OCI-LY3 (cell line): ENCODE measurements around the gene FAT1.
"Not testable (repeated sequence)": the region's sequence is repeated elsewhere in the genome, so short reads cannot be mapped to it uniquely, and the experiment has no call there.

Experiments
- H2AFZ ChIP-seq: fragments of 200-600, 300-600 bp; shearing (Covaris generic); 2 replicates; pipeline ENCODE4 v1.6.0; 2014; ENCODE audit warnings: antibody characterized with exemption, low read depth, low read length
- H3K27ac ChIP-seq: fragments of 200-600, 300-600 bp; sonication (generic); 2 replicates; pipeline ENCODE4 v1.5.1; 2014; ENCODE audit warnings: mild to moderate bottlenecking, low read length, moderate library complexity, mixed read lengths
- H3K27me3 ChIP-seq: fragments of 200-600, 300-600 bp; sonication (generic); 2 replicates; pipeline ENCODE4 v1.6.1; 2014; ENCODE audit warnings: low read depth, low read length, mixed read lengths
- H3K36me3 ChIP-seq: fragments of 200-600, 300-600 bp; sonication (generic); replicated peaks from 2 replicates; pipeline ENCODE3; 2014; ENCODE audit warnings: low read depth, low read length, mixed read lengths
- H3K4me1 ChIP-seq: fragments of 300-600, 200-600 bp; sonication (generic); 2 replicates; pipeline ENCODE4 v1.6.1; 2014; ENCODE audit warnings: low read length, mixed read lengths
- H3K4me2 ChIP-seq: fragments of 200-600, 300-600 bp; sonication (generic); 2 replicates; pipeline ENCODE4 v1.6.1; 2014; ENCODE audit warnings: low read length, mixed read lengths
- H3K4me3 ChIP-seq: fragments of 300-600, 200-600 bp; sonication (generic); 2 replicates; pipeline ENCODE4 v1.5.1; 2014; ENCODE audit warnings: antibody characterized with exemption, mild to moderate bottlenecking, low read length, moderate library complexity
- H3K79me2 ChIP-seq: fragments of 300-600, 200-600 bp; shearing (Covaris generic); 2 replicates; pipeline ENCODE4 v1.6.1; 2014; ENCODE audit warnings: mild to moderate bottlenecking, low read length, mixed read lengths
- H3K9ac ChIP-seq: fragments of 300-600, 200-600 bp; shearing (Covaris generic); 2 replicates; pipeline ENCODE4 v1.6.0; 2014; ENCODE audit warnings: mild to moderate bottlenecking, low read length, moderate library complexity
- H3K9me3 ChIP-seq: fragments of 200-600, 300-600 bp; shearing (Covaris generic); 2 replicates; pipeline ENCODE4 v1.6.1; 2014; ENCODE audit warnings: low read length, mixed read lengths; ENCODE audit not compliant: insufficient read depth
- H4K20me1 ChIP-seq: fragments of 200-600, 300-600 bp; sonication (generic); 2 replicates; pipeline ENCODE4 v1.6.1; 2016; ENCODE audit warnings: low read length, mixed read lengths; ENCODE audit not compliant: insufficient read depth
- CTCF ChIP-seq: fragments of 200-600, 300-600 bp; sonication (generic); IDR thresholded peaks from 2 replicates; pipeline ENCODE4 v1.5.1; 2014; ENCODE audit warnings: antibody characterized with exemption, low read length, low read depth
- EZH2phosphoT487 ChIP-seq: fragments of 200-600 bp; shearing (Covaris generic); IDR thresholded peaks from 2 replicates; pipeline ENCODE4 v1.6.1; 2018; ENCODE audit warnings: antibody characterized with exemption, mixed run types, low read depth

FAT1 gene

GRCh38 chr4:186666750-186667149, 56.9 kb downstream of the FAT1 start:
- H3K4me3 ChIP-seq, result no peak overlapping the region
- no peaks in the 10 kb centered on the region for H3K9me3 ChIP-seq
- no peak overlapping the region for H3K9ac ChIP-seq
- H3K36me3 ChIP-seq, result no peaks in the 10 kb centered on the region
- H3K27me3 ChIP-seq, result no peaks in the 10 kb centered on the region
- no peak overlapping the region for H3K27ac ChIP-seq
- no peak overlapping the region for H3K4me2 ChIP-seq
- no peaks in the 10 kb centered on the region for H3K79me2 ChIP-seq
- TF ChIP-seq CTCF (no peak), EZH2phosphoT487 (no peak)
- H3K4me1 ChIP-seq, result no peaks in the 10 kb centered on the region
- H4K20me1 ChIP-seq, result no peaks in the 10 kb centered on the region
- no peak overlapping the region for H2AFZ ChIP-seq

- Histone ChIP-seq H3K36me3 (no peaks in the 10 kb centered on the region), H3K79me2 (no peaks in the 10 kb centered on the region), H4K20me1 (no peaks in the 10 kb centered on the region)
These were observed 57.4 kb downstream of the FAT1 start for GRCh38 chr4:186666252-186666651.

GRCh38 chr4:186660403-186660802, 63.3 kb downstream of the FAT1 start:
- no peak overlapping the region for H2AFZ ChIP-seq
- no peaks in the 10 kb centered on the region for H3K36me3 ChIP-seq
- H3K27me3 ChIP-seq, result no peaks in the 10 kb centered on the region
- H3K27ac ChIP-seq, result no peak overlapping the region
- no peaks in the 10 kb centered on the region for H3K4me1 ChIP-seq
- H3K9ac ChIP-seq, result no peak overlapping the region
- H3K79me2 ChIP-seq, result no peaks in the 10 kb centered on the region
- no peak overlapping the region for H3K4me3 ChIP-seq
- H4K20me1 ChIP-seq, result no peaks in the 10 kb centered on the region
- H3K9me3 ChIP-seq, result no peaks in the 10 kb centered on the region
- TF ChIP-seq EZH2phosphoT487 (no peak), CTCF (no peak)
- H3K4me2 ChIP-seq, result no peak overlapping the region

More at GRCh38 chr4:186666252-186666651, 57.4 kb downstream of the FAT1 start:
- Histone ChIP-seq H3K9ac (no peak overlapping the region), H2AFZ (no peak overlapping the region), H3K27me3 (no peaks in the 10 kb centered on the region), H3K4me2 (no peak overlapping the region), H3K9me3 (no peaks in the 10 kb centered on the region), H3K4me1 (no peaks in the 10 kb centered on the region), H3K4me3 (no peak overlapping the region), H3K27ac (no peak overlapping the region)
- TF ChIP-seq CTCF (no peak), EZH2phosphoT487 (no peak)

- H4K20me1 ChIP-seq, result no peaks in the 10 kb centered on the region
- H3K79me2 ChIP-seq, result no peaks in the 10 kb centered on the region
These were observed 63.7 kb downstream of the FAT1 start for GRCh38 chr4:186659935-186660334.

DNA sequence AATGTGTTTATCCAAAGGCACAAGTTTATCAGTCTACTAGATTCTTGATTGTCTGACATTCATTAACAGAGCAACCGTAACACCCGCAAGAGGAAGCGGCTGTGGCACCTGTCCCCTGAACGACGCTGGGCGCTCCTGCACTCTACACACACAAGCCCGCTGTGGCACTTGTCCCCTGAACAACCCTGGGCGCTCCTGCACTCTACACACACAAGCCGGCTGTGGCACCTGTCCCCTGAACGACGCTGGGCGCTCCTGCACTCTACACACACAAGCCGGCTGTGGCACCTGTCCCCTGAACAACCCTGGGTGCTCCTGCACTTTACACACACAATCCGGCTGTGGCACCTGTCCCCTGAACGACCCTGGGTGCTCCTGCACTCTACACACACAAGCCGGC, 64.2 kb downstream of the FAT1 start:
- H3K36me3 ChIP-seq, H3K9me3 ChIP-seq, H4K20me1 ChIP-seq, H3K27me3 ChIP-seq, H3K4me2 ChIP-seq, H3K4me3 ChIP-seq, H3K4me1 ChIP-seq, H3K79me2 ChIP-seq, H2AFZ ChIP-seq, H3K9ac ChIP-seq, H3K27ac ChIP-seq: not testable (repeated sequence)

More at GRCh38 chr4:186659935-186660334, 63.7 kb downstream of the FAT1 start:
- H2AFZ ChIP-seq, result no peak overlapping the region
- H3K4me2 ChIP-seq, result no peak overlapping the region
- no peak overlapping the region for H3K4me3 ChIP-seq
- no peaks in the 10 kb centered on the region for H3K36me3 ChIP-seq
- H3K9ac ChIP-seq, result no peak overlapping the region
- H3K4me1 ChIP-seq, result no peaks in the 10 kb centered on the region
- H3K27ac ChIP-seq, result no peak overlapping the region
- H3K27me3 ChIP-seq, result no peaks in the 10 kb centered on the region
- H3K9me3 ChIP-seq, result no peaks in the 10 kb centered on the region
- TF ChIP-seq CTCF (no peak), EZH2phosphoT487 (no peak)
